Endothelial cell of hepatic sinusoid (primary cell): ENCODE measurements around the gene SZRD1.

Source experiments
- in situ Hi-C: cut with HindIII; loops from 2 replicates; pipeline ENCODE4 v1.10.0; 2017; ENCODE audit warnings: low sequenced_read_pairs

SZRD1 gene

GRCh38 chr1:16434501-16434900 lies 67.5 kb downstream of the SZRD1 start:
- in situ Hi-C loops, result loop anchor here (5.0 kb wide), 1 partner anchor 42 kb away; no protein-coding TSS in a partner anchor

GRCh38 chr1:16436946-16437474 lies 70.0 kb downstream of the SZRD1 start, which contains the start of gene SPATA21:
SPATA21 (minus strand) TSS chr1:16437424; CDS start chr1:16431371, 6,053 bp downstream.
- in situ Hi-C loops, result no loop called here

GRCh38 chr1:16438516-16438915 lies 71.5 kb downstream of the SZRD1 start:
- in situ Hi-C loops, result no loop called here

- in situ Hi-C loops, result no loop called here
Observed at GRCh38 chr1:16438924-16439323, 71.9 kb downstream of the SZRD1 start.

- in situ Hi-C loops, result no loop called here
Observed at GRCh38 chr1:16440131-16440469, 73.1 kb downstream of the SZRD1 start.

GRCh38 chr1:16440470-16441281 lies 73.6 kb downstream of the SZRD1 start, which contains the start of gene NECAP2:
NECAP2 (plus strand) TSS chr1:16440724; CDS start chr1:16440762, 38 bp downstream.
- in situ Hi-C loops, result no loop called here

GRCh38 chr1:16441282-16441665 lies 74.2 kb downstream of the SZRD1 start:
- in situ Hi-C loops, result no loop called here

- in situ Hi-C loops, result no loop called here
Observed at GRCh38 chr1:16442265-16442664, 75.2 kb downstream of the SZRD1 start.

- in situ Hi-C loops, result no loop called here
Observed at GRCh38 chr1:16442941-16443340, 75.9 kb downstream of the SZRD1 start.

- in situ Hi-C loops, result no loop called here
Observed at GRCh38 chr1:16443975-16444770, 77.1 kb downstream of the SZRD1 start.

GRCh38 chr1:16445052-16445451 lies 78.0 kb downstream of the SZRD1 start:
- in situ Hi-C loops, result no loop called here

- in situ Hi-C loops, result no loop called here
Observed at GRCh38 chr1:16446116-16446515, 79.1 kb downstream of the SZRD1 start.

- in situ Hi-C loops, result no loop called here
Observed at GRCh38 chr1:16447641-16448040, 80.6 kb downstream of the SZRD1 start.
